Panc1 (cell line): Measurements from ENCODE around the gene COMMD10. TPM values are rescaled to one million over a fixed set of nuclear protein-coding genes. Genes with fewer than 3 reads are reported as not detected.

Experiments
- ATAC-seq: fragments of 200-7000 bp; cut with Tn5 transposase; 2 replicates; pipeline ENCODE4 v1.9.1; 2020; ENCODE audit warnings: mild to moderate bottlenecking, moderate library complexity
- BruUV-seq: library from RNA; stranded (reverse); fragments of 400-500 nt; replicated peaks from 2 replicates; lab custom pipeline; 2021; lab: Mats Ljungman, UMichigan
- CTCF ChIA-PET: fragments of 300-600 bp; sonication (Branson Sonifier 250); formaldehyde crosslinking; loops from one replicate; lab custom pipeline; 2022; ENCODE audit warnings: antibody characterized with exemption; lab: Charles Lee
- POLR2A ChIA-PET: fragments of 300-600 bp; sonication (Branson Sonifier 250); formaldehyde crosslinking; loops from one replicate; lab custom pipeline; 2022; ENCODE audit warnings: antibody characterized with exemption; lab: Charles Lee
- DNase-seq: peaks from one replicate; pipeline ENCODE4 v3.0.0-alpha.2; 2010; ENCODE audit warnings: low read depth, low spot score
- H3K27ac ChIP-seq: 2 replicates; pipeline ENCODE4 v1.5.1; 2011; ENCODE audit warnings: mild to moderate bottlenecking, low read length, inconsistent platforms
- H3K27me3 ChIP-seq: fragments of 200-500 bp; sonication (Bioruptor generic); 2 replicates; pipeline ENCODE4 v1.6.0; 2014; ENCODE audit warnings: low read length, inconsistent platforms; ENCODE audit not compliant: control insufficient read depth, insufficient read depth
- H3K36me3 ChIP-seq: fragments of 200-500 bp; sonication (Bioruptor generic); 2 replicates; pipeline ENCODE4 v1.5.1; 2014; ENCODE audit warnings: inconsistent platforms, mild to moderate bottlenecking, low read length, moderate library complexity; ENCODE audit not compliant: control insufficient read depth, insufficient read depth
- H3K4me1 ChIP-seq: 2 replicates; pipeline ENCODE4 v1.5.1; 2011; ENCODE audit warnings: inconsistent platforms, mild to moderate bottlenecking, low read length, moderate library complexity; ENCODE audit not compliant: control insufficient read depth, insufficient read depth
- H3K4me3 ChIP-seq, 2 experiments: 2 replicates each; pipeline ENCODE4 v1.5.1; 2011 to 2012; ENCODE audit warnings: low read depth in 2 of 2, low read length in 2 of 2, mild to moderate bottlenecking in 2 of 2, inconsistent platforms in 1 of 2, moderate library complexity in 1 of 2
- H3K9me3 ChIP-seq: fragments of 200-500 bp; sonication (Bioruptor generic); 2 replicates; pipeline ENCODE4 v1.5.1; 2014; ENCODE audit warnings: low read depth, mild to moderate bottlenecking, inconsistent platforms, low read length, moderate library complexity; ENCODE audit not compliant: control insufficient read depth, insufficient read depth
- POLR2AphosphoS5 ChIP-seq: IDR thresholded peaks from 2 replicates; pipeline ENCODE4 v1.6.1; 2012; ENCODE audit warnings: mild to moderate bottlenecking, low read depth, low read length, moderate library complexity
- SIN3A ChIP-seq: IDR thresholded peaks from 2 replicates; pipeline ENCODE4 v1.6.1; 2012; ENCODE audit warnings: low read depth, mild to moderate bottlenecking, low read length, moderate library complexity, borderline replicate concordance; ENCODE audit not compliant: insufficient read depth
- TCF7L2 ChIP-seq: IDR thresholded peaks from 2 replicates; pipeline ENCODE4 v1.6.1; 2011; ENCODE audit warnings: mild to moderate bottlenecking, low read depth, low read length, inconsistent platforms
- in situ Hi-C: cut with HindIII; loops from 2 replicates; pipeline ENCODE4 v1.10.0; 2016; ENCODE audit warnings: low sequenced_read_pairs, low pct_unique_long_range_greater_than_20kb
- intact Hi-C: fragments of 100-400 bp; cut with micrococcal nuclease; formaldehyde crosslinking; loops from one replicate; pipeline ENCODE4 v1.10.0; 2022; ENCODE audit not compliant: unreplicated experiment
- total RNA-seq: library from RNA; stranded (reverse); gene quantifications from one replicate; pipeline ENCODE4 v1.2.1, GENCODE V29; 2021; ENCODE audit not compliant: unreplicated experiment
- TF ChIP-seq, protein P1 (sequence below): fragments of 450-650 bp; IDR thresholded peaks from 2 replicates; pipeline ENCODE4 v1.5.1; 2017; ENCODE audit warnings: mild to moderate bottlenecking
- TF ChIP-seq, protein P2 (sequence below), 2 experiments: IDR thresholded peaks; 2 replicates each; pipeline ENCODE4 v1.6.1; 2011 to 2012; ENCODE audit warnings: low read depth in 2 of 2, control low read depth in 1 of 2, low read length in 1 of 2, mild to moderate bottlenecking in 1 of 2, moderate library complexity in 1 of 2; ENCODE audit not compliant: insufficient read depth in 1 of 2

The COMMD10 gene
- total RNA-seq, 1 experiment from 2014 or later: 37.9 TPM

DNA sequence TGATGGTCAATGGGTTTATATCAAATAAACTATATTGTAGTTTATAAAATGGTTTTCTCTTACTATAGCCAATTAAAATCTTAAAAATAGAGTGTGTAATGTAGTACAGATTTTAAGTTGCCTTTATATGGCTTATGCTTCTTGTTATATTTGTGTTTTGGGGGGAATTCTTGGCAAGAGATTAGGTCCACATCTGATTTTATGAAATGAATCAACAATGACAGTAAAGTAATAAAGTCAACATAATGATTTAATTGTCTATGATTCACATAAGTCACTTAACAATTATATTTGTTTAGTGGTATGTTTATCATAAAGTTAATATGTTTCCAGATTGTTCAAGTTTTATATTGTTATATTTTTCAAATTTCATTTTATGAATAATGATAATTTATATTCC is 164.8 kb downstream of the COMMD10 start:
- no peak for ATAC-seq
- no peak overlapping the region for H3K27ac ChIP-seq
- no peaks in the 10 kb centered on the region for H3K27me3 ChIP-seq
- no peaks in the 10 kb centered on the region for H3K9me3 ChIP-seq
- DNase-seq: no peak
- ChIA-PET CTCF (no interaction called here), POLR2A (no interaction called here)
- no TSS peak for BruUV-seq
- no peak for TF ChIP-seq SIN3A
- TF ChIP-seq, protein P1, sequence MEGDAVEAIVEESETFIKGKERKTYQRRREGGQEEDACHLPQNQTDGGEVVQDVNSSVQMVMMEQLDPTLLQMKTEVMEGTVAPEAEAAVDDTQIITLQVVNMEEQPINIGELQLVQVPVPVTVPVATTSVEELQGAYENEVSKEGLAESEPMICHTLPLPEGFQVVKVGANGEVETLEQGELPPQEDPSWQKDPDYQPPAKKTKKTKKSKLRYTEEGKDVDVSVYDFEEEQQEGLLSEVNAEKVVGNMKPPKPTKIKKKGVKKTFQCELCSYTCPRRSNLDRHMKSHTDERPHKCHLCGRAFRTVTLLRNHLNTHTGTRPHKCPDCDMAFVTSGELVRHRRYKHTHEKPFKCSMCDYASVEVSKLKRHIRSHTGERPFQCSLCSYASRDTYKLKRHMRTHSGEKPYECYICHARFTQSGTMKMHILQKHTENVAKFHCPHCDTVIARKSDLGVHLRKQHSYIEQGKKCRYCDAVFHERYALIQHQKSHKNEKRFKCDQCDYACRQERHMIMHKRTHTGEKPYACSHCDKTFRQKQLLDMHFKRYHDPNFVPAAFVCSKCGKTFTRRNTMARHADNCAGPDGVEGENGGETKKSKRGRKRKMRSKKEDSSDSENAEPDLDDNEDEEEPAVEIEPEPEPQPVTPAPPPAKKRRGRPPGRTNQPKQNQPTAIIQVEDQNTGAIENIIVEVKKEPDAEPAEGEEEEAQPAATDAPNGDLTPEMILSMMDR: no peak
- TF ChIP-seq TCF7L2: no peak
- TF ChIP-seq, protein P2, sequence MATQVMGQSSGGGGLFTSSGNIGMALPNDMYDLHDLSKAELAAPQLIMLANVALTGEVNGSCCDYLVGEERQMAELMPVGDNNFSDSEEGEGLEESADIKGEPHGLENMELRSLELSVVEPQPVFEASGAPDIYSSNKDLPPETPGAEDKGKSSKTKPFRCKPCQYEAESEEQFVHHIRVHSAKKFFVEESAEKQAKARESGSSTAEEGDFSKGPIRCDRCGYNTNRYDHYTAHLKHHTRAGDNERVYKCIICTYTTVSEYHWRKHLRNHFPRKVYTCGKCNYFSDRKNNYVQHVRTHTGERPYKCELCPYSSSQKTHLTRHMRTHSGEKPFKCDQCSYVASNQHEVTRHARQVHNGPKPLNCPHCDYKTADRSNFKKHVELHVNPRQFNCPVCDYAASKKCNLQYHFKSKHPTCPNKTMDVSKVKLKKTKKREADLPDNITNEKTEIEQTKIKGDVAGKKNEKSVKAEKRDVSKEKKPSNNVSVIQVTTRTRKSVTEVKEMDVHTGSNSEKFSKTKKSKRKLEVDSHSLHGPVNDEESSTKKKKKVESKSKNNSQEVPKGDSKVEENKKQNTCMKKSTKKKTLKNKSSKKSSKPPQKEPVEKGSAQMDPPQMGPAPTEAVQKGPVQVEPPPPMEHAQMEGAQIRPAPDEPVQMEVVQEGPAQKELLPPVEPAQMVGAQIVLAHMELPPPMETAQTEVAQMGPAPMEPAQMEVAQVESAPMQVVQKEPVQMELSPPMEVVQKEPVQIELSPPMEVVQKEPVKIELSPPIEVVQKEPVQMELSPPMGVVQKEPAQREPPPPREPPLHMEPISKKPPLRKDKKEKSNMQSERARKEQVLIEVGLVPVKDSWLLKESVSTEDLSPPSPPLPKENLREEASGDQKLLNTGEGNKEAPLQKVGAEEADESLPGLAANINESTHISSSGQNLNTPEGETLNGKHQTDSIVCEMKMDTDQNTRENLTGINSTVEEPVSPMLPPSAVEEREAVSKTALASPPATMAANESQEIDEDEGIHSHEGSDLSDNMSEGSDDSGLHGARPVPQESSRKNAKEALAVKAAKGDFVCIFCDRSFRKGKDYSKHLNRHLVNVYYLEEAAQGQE (IDR thresholded peaks at IDR 0.05; ENCODE audit: insufficient read depth in 1 of 2, low read depth in 2 of 2, low read length in 1 of 2): no peak
- intact Hi-C loops (no loop called here), in situ Hi-C loops (no loop called here)
- H3K4me3 ChIP-seq: no peak overlapping the region
- H3K36me3 ChIP-seq: no peaks in the 10 kb centered on the region
- no peaks in the 10 kb centered on the region for H3K4me1 ChIP-seq

DNA sequence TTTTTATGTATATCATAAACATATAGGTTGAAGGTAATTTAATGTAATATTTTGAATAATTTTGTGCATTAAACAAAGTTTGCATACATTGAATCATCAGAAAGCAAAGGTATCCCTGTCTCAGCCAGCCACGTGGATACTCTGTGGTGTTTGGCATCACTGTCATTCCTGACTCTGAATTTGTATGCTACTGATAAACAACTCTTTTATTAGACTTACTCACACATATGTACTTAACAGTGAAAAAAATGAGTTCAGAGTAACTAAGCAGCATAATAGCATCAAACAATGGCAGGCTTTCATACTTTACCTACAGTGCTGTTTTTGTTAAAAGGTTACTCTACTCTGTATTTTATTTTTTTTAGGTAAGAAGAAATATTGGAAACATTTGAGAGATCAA is 171.9 kb downstream of the COMMD10 start:
- CTCF ChIA-PET: no interaction called here
- H3K4me3 ChIP-seq: no peak overlapping the region
- intact Hi-C loops (no loop called here), in situ Hi-C loops (no loop called here)
- H3K36me3 ChIP-seq: no peaks in the 10 kb centered on the region; the same call in 1 of the 2 replicates
- no peak for DNase-seq
- H3K4me1 ChIP-seq: no peaks in the 10 kb centered on the region
- BruUV-seq: no TSS peak
- H3K27ac ChIP-seq: no peak overlapping the region
- POLR2A ChIA-PET: no interaction called here
- TF ChIP-seq, protein P1: no peak
- no peak for TF ChIP-seq SIN3A
- TF ChIP-seq, protein P2 (IDR thresholded peaks at IDR 0.05; ENCODE audit: insufficient read depth in 1 of 2, low read depth in 2 of 2, low read length in 1 of 2): no peak
- TF ChIP-seq TCF7L2: no peak
- TF ChIP-seq POLR2AphosphoS5: no peak
- no peaks in the 10 kb centered on the region for H3K9me3 ChIP-seq
- no peak for ATAC-seq
- H3K27me3 ChIP-seq: no peaks in the 10 kb centered on the region
